GM21576 (cell line): ENCODE measurements around the gene LEP.
"Not testable (repeated sequence)": the region's sequence is repeated elsewhere in the genome, so short reads cannot be mapped to it uniquely, and the experiment has no call there.

Experiments used
- ATAC-seq: cut with Tn5 transposase; IDR thresholded peaks from one replicate; pipeline ENCODE4 v1.9.1; 2021; ENCODE audit warnings: mild to moderate bottlenecking, moderate library complexity; ENCODE audit not compliant: unreplicated experiment

Gene LEP

GRCh38 chr7:128210590-128211570 is 30.2 kb upstream of the LEP start:
- no peak for ATAC-seq

GRCh38 chr7:128211626-128212025 is 29.5 kb upstream of the LEP start:
- ATAC-seq, result no peak

- ATAC-seq, result no peak
Observed at GRCh38 chr7:128214463-128214862, 26.6 kb upstream of the LEP start.

GRCh38 chr7:128215281-128215680 is 25.8 kb upstream of the LEP start:
- no peak for ATAC-seq

GRCh38 chr7:128215739-128216138 is 25.3 kb upstream of the LEP start:
- ATAC-seq, result no peak

GRCh38 chr7:128217030-128217805 is 23.9 kb upstream of the LEP start:
- ATAC-seq, result no peak

- no peak for ATAC-seq
Observed at GRCh38 chr7:128217967-128218652, 23.0 kb upstream of the LEP start.

GRCh38 chr7:128219636-128220035 is 21.4 kb upstream of the LEP start:
- ATAC-seq, result no peak

- ATAC-seq, result no peak
Observed at GRCh38 chr7:128221929-128222403, 19.1 kb upstream of the LEP start.

GRCh38 chr7:128226132-128226980 is 14.7 kb upstream of the LEP start:
- ATAC-seq, result no peak

- ATAC-seq, result no peak
Observed at GRCh38 chr7:128227271-128227670, 13.8 kb upstream of the LEP start.

GRCh38 chr7:128231021-128231420 is 10.1 kb upstream of the LEP start:
- no peak for ATAC-seq

- ATAC-seq, result no peak
Observed at GRCh38 chr7:128231677-128232076, 9.4 kb upstream of the LEP start.

GRCh38 chr7:128233471-128233870 is 7.6 kb upstream of the LEP start:
- no peak for ATAC-seq

GRCh38 chr7:128234476-128235026 is 6.5 kb upstream of the LEP start:
- ATAC-seq, result no peak

GRCh38 chr7:128235471-128235870 is 5.6 kb upstream of the LEP start:
- no peak for ATAC-seq

- no peak for ATAC-seq
Observed at GRCh38 chr7:128236924-128237586, 4.0 kb upstream of the LEP start.

GRCh38 chr7:128239146-128239545 is 1.9 kb upstream of the LEP start:
- not testable (repeated sequence) for ATAC-seq

GRCh38 chr7:128242661-128243060 is 1.6 kb downstream of the LEP start:
- no peak for ATAC-seq
